ENCODE measurements around the gene ZNF385B.

Gene ZNF385B

DNA sequence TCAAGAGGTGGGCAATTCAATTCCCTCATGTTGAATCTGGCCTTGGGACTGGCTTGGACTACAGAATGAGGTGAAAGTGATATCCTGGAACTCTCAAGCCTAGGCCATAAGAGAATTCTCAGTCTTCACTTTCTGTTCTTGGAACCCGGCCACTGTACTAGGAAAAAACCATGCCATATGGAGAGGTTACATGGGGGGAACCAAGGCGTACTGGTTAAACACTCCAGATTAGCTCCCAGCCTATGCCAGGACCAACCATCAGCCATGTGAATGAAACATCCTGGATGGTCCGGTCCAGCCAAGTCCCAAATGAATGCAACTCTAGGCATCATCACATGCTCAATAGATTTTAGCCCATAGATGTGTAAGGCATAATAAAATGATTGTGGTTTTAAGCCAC is 56.4 kb downstream of the ZNF385B start:
- H3K79me2 ChIP-seq (ENCODE audit: insufficient read depth, low read length) = 0 out of 2 replicates have a peak, but pooled peaks cover 4% of the 10 kb centered on the region
- H3K9ac ChIP-seq (ENCODE audit: low read length) = no peak overlapping the region
- no peaks in the 10 kb centered on the region for H3K27me3 ChIP-seq (ENCODE audit: low read length)
- H3K27ac ChIP-seq (ENCODE audit: low read depth, low read length) = no peak overlapping the region
- no peaks in the 10 kb centered on the region for H3K36me3 ChIP-seq (ENCODE audit: low read length)
- H3K4me3 ChIP-seq (ENCODE audit: insufficient read depth, low read length, poor library complexity, severe bottlenecking) = no peak overlapping the region
- H3F3A ChIP-seq (ENCODE audit: insufficient read depth) = no peaks in the 10 kb centered on the region
- H3K9me3 ChIP-seq (ENCODE audit: insufficient read depth, low read length) = no peaks in the 10 kb centered on the region
- no peak overlapping the region for H3K4me2 ChIP-seq (ENCODE audit: low read depth, low read length, poor library complexity, severe bottlenecking)
- no peaks in the 10 kb centered on the region for H4K20me1 ChIP-seq (ENCODE audit: low read depth, low read length)
- no peaks in the 10 kb centered on the region for H3K9me2 ChIP-seq (replicated peaks; ENCODE audit: insufficient read depth, low read length)
- H2AFZ ChIP-seq (ENCODE audit: low read depth, low read length, severe bottlenecking) = no peak overlapping the region
- TF ChIP-seq, protein P1, sequence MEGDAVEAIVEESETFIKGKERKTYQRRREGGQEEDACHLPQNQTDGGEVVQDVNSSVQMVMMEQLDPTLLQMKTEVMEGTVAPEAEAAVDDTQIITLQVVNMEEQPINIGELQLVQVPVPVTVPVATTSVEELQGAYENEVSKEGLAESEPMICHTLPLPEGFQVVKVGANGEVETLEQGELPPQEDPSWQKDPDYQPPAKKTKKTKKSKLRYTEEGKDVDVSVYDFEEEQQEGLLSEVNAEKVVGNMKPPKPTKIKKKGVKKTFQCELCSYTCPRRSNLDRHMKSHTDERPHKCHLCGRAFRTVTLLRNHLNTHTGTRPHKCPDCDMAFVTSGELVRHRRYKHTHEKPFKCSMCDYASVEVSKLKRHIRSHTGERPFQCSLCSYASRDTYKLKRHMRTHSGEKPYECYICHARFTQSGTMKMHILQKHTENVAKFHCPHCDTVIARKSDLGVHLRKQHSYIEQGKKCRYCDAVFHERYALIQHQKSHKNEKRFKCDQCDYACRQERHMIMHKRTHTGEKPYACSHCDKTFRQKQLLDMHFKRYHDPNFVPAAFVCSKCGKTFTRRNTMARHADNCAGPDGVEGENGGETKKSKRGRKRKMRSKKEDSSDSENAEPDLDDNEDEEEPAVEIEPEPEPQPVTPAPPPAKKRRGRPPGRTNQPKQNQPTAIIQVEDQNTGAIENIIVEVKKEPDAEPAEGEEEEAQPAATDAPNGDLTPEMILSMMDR (IDR thresholded peaks at IDR 0.05; ENCODE audit: insufficient read depth, low read length, poor library complexity, severe bottlenecking) = no peak
- TF ChIP-seq EZH2phosphoT487 (conservative IDR thresholded peaks at IDR 0.05; ENCODE audit: low read length) = no peak

DNA sequence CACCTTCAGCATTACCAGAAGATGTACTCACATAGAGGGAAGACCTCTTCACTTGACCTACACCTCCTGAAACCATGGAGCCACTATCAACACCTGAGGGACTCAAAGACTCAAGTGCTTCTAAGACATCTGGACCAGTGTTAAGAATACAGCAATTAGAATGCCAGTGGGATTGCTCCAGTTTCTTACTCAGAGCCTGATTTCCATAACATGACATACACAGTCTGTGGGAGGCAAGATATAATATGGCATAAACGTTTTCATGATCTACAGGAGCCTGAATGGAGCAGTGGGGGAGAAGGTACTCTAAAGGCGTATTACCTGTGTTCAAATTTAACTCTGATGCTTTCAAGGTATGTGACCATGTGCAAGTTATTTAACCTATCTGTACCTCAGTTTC is 57.2 kb downstream of the ZNF385B start:
- H3K27ac ChIP-seq (ENCODE audit: low read depth, low read length) = no peak overlapping the region
- H3K9me3 ChIP-seq (ENCODE audit: insufficient read depth, low read length) = no peaks in the 10 kb centered on the region
- H3K4me2 ChIP-seq (ENCODE audit: low read depth, low read length, poor library complexity, severe bottlenecking) = no peak overlapping the region
- H3K9ac ChIP-seq (ENCODE audit: low read length) = no peak overlapping the region
- no peaks in the 10 kb centered on the region for H3K27me3 ChIP-seq (ENCODE audit: low read length)
- H3F3A ChIP-seq (ENCODE audit: insufficient read depth) = no peaks in the 10 kb centered on the region
- no peak overlapping the region for H3K4me3 ChIP-seq (ENCODE audit: insufficient read depth, low read length, poor library complexity, severe bottlenecking)
- no peak for TF ChIP-seq EZH2phosphoT487 (conservative IDR thresholded peaks at IDR 0.05; ENCODE audit: low read length)
- TF ChIP-seq, protein P1 (IDR thresholded peaks at IDR 0.05; ENCODE audit: insufficient read depth, low read length, poor library complexity, severe bottlenecking) = no peak
- no peaks in the 10 kb centered on the region for H3K9me2 ChIP-seq (replicated peaks; ENCODE audit: insufficient read depth, low read length)
- no peaks in the 10 kb centered on the region for H3K36me3 ChIP-seq (ENCODE audit: low read length)
- no peaks in the 10 kb centered on the region for H4K20me1 ChIP-seq (ENCODE audit: low read depth, low read length)
- H2AFZ ChIP-seq (ENCODE audit: low read depth, low read length, severe bottlenecking) = no peak overlapping the region
- 0 out of 2 replicates have a peak, but pooled peaks cover 4% of the 10 kb centered on the region for H3K79me2 ChIP-seq (ENCODE audit: insufficient read depth, low read length)

DNA sequence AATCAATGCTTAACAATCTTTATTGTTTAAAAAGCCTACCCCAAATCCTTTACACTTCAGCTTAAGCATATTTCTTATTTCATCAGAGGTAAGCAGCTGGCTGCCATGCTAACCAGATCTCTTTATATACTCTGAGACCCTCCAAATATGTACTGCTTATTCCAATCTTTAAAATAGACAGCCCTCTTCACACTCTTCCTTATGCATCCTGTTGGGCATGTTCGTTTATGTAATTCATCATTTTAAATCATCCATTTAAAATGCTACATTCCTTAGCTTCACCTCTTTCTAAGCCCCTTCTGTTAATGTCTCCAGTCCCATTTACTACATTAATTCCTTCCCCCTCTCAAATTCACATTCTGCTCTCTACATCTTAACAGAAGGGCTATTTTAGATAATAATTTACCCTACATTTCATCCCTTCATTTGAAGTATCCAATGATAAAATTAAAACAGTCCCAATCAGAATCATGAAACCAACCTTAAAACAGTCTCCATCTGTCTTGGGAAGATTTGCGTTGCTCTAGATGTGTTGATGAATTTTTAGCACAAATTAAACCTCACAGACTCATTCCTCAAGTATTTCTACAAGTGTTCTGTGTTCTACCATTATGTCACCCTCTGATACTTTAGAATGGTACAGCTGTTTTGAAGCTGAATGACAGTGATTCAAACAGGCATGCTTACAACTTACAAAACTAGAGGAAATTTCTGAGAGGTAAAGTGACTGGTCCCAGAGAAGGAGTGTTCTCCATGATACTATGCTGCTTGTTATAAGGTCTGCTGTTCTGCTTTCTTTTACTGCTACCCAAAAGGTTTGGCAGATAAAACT is 59.1 kb downstream of the ZNF385B start:
- no peak overlapping the region for H3K27ac ChIP-seq (ENCODE audit: low read depth, low read length)
- peaks cover 4% of the 10 kb centered on the region; the same call in 1 of the 2 replicates for H3K79me2 ChIP-seq (ENCODE audit: insufficient read depth, low read length)
- no peak overlapping the region for H2AFZ ChIP-seq (ENCODE audit: low read depth, low read length, severe bottlenecking)
- H3K36me3 ChIP-seq (ENCODE audit: low read length) = no peaks in the 10 kb centered on the region
- no peak overlapping the region for H3K4me3 ChIP-seq (ENCODE audit: insufficient read depth, low read length, poor library complexity, severe bottlenecking)
- H3K4me2 ChIP-seq (ENCODE audit: low read depth, low read length, poor library complexity, severe bottlenecking) = no peak overlapping the region
- no peaks in the 10 kb centered on the region for H3K9me2 ChIP-seq (replicated peaks; ENCODE audit: insufficient read depth, low read length)
- H3K27me3 ChIP-seq (ENCODE audit: low read length) = no peaks in the 10 kb centered on the region
- H3F3A ChIP-seq (ENCODE audit: insufficient read depth) = no peaks in the 10 kb centered on the region
- H3K9me3 ChIP-seq (ENCODE audit: insufficient read depth, low read length) = no peaks in the 10 kb centered on the region
- TF ChIP-seq, protein P1 (IDR thresholded peaks at IDR 0.05; ENCODE audit: insufficient read depth, low read length, poor library complexity, severe bottlenecking) = no peak
- no peak for TF ChIP-seq EZH2phosphoT487 (conservative IDR thresholded peaks at IDR 0.05; ENCODE audit: low read length)
- no peak overlapping the region for H3K9ac ChIP-seq (ENCODE audit: low read length)
- H4K20me1 ChIP-seq (ENCODE audit: low read depth, low read length) = no peaks in the 10 kb centered on the region
